ENCODE data around the gene C16orf92. TPM values are rescaled to one million over a fixed set of nuclear protein-coding genes. Genes with fewer than 3 reads are reported as not detected.

The C16orf92 gene
- total RNA-seq, 5 donors from 2014 or later (not counting 1 experiment from before 2014, with no cell fraction given) = not detected

DNA sequence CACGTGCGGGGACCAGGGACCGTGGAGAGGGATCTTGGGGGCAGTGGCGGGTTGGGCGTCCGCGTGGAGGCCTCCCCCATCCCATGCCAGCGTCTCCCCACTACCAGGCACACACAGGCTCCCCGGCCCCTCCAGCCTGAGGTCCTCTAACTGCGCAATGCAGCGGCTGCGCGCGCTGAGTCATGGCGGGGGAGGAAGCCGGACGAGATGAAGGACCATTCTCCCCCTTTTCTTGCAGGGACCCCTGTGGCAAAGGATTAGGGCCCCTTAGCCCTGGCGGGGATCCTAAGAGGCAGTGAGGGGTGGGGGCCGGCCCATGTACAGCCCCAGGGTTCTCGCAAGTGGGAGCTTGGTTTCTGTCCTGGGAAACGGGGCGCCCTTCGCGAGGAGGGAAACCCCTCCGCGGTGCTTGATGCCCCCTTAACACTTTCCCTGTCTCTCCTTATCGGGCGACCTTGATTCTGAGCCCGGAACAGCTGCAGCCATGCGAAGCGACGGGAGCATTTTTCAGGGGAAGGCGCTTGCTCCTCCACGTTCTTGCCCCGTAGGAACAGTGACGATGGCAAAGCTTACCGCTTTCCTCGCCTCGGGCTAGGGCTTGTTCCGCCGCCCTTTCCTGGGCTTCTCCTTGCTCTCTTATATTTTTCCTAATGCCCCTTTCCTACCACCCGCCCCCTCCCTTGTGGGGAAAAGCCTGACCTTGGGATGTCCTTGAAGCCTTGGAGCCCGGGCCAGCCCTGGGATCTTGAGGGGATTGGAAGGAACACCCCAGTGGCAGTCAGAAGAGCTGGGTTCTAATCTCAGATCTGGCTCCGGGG lies 43.2 kb downstream of the C16orf92 start:
- peak overlapping the region; percentile 95 to 96 for H3K4me3 ChIP-seq (ENCODE audit: control insufficient read depth in 1 of 2, extremely low read depth in 1 of 2, low read length in 1 of 2)
- Mint-ChIP-seq H3K9me3 (no peaks in the 10 kb centered on the region), H3K4me1 (peaks cover 30 to 42% (median 42%) of the 10 kb centered on the region in 3 donors), H3K36me3 (peaks cover 30% of the 10 kb centered on the region), H3K4me3 (peak overlapping the region; percentile 94 to 99 (median 98)), H3K27ac (peak overlapping the region; percentile 98), H3K27me3 (no peaks in the 10 kb centered on the region)
- under 1% methylated on average over 24 of the region's 44 CpGs for WGBS (ENCODE audit: insufficient coverage)
- CTCF ChIA-PET = interaction anchor here (0.5 to 1.7 kb wide), 3 partner anchors 11 to 25 kb away, joined by 3 to 12 read pairs (median 4); partner anchors contain the start of gene TBX6 (in 1 of the 2)
- H3K27ac ChIP-seq (ENCODE audit: low read length) = peak overlapping the region; percentile 73
- H3K4me1 ChIP-seq (ENCODE audit: control insufficient read depth in 1 of 2, extremely low read depth in 1 of 2, insufficient read depth in 2 of 2, low read length in 2 of 2) = peaks cover 14 to 61% of the 10 kb centered on the region in 2 experiments
- H3K9me3 ChIP-seq = no peaks in the 10 kb centered on the region
- DNase-seq (peak in 10 of 35 experiments; percentile 11 to 49 (median 24)), ATAC-seq (replicated peaks in 1 of 4) (peak in 1 of 4 experiments; percentile 3)
- no peaks in the 10 kb centered on the region for H3K27me3 ChIP-seq (replicated peaks in 1 of 2; ENCODE audit: control insufficient read depth in 2 of 2, extremely low read depth in 1 of 2, insufficient read depth in 2 of 2, low read length in 1 of 2)
- POLR2A ChIA-PET = interaction anchor here in 1 of 2 donors (0.7 to 1.6 kb wide), 2 partner anchors 10 to 345 kb away, joined by 3 to 6 read pairs; partner anchors contain the start of gene PPP4C
- H3K36me3 ChIP-seq (ENCODE audit: control insufficient read depth in 2 of 2, extremely low read depth in 1 of 2, insufficient read depth in 1 of 2, low read length in 1 of 2) = peaks cover 14 to 41% of the 10 kb centered on the region in 2 donors

DNA sequence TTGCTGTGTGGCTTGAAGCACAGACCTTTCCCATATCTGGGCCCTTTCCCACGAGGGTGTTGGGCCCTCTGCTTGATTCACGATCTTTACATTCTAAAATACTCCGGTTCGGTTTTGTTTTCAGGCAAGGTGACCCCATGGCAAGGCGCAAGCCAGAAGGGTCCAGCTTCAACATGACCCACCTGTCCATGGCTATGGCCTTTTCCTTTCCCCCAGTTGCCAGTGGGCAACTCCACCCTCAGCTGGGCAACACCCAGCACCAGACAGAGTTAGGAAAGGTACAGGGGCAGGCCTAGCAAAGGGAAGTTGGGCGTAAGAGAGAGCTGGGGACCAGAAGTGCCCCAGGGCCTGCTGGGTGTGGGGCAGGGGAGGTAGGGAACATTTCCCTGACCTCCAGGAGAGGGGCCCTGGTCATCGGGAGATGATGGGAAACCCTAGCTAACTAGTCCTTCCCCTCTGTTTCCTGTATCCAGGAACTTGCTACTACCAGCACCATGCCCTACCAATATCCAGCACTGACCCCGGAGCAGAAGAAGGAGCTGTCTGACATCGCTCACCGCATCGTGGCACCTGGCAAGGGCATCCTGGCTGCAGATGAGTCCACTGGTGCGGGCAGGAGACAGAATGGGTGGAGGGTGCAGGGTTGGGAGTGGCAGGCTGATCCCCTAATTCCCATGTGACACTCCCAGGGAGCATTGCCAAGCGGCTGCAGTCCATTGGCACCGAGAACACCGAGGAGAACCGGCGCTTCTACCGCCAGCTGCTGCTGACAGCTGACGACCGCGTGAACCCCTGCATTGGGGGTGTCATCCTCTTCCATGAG lies 44.0 kb downstream of the C16orf92 start:
- Mint-ChIP-seq H3K4me3 (peak overlapping the region; percentile 94 to 99 (median 98)), H3K4me1 (peaks cover 30 to 42% (median 42%) of the 10 kb centered on the region in 3 donors), H3K36me3 (peaks cover 35% of the 10 kb centered on the region), H3K9me3 (no peaks in the 10 kb centered on the region), H3K27me3 (no peaks in the 10 kb centered on the region), H3K27ac (peak overlapping the region; percentile 98)
- peaks cover 14 to 61% of the 10 kb centered on the region in 2 experiments for H3K4me1 ChIP-seq (ENCODE audit: control insufficient read depth in 1 of 2, extremely low read depth in 1 of 2, insufficient read depth in 2 of 2, low read length in 2 of 2)
- peak overlapping the region; percentile 95 to 96 for H3K4me3 ChIP-seq (ENCODE audit: control insufficient read depth in 1 of 2, extremely low read depth in 1 of 2, low read length in 1 of 2)
- H3K27ac ChIP-seq (ENCODE audit: low read length) = peak overlapping the region; percentile 73
- peaks cover 14 to 50% of the 10 kb centered on the region in 2 donors for H3K36me3 ChIP-seq (ENCODE audit: control insufficient read depth in 2 of 2, extremely low read depth in 1 of 2, insufficient read depth in 1 of 2, low read length in 1 of 2)
- no peak for ATAC-seq (replicated peaks in 1 of 4)
- POLR2A ChIA-PET = interaction anchor here in 1 of 2 donors (0.5 to 1.6 kb wide), 3 partner anchors 9 to 346 kb away, joined by 3 to 6 read pairs (median 6); partner anchors contain the start of gene PPP4C
- no peaks in the 10 kb centered on the region for H3K9me3 ChIP-seq
- CTCF ChIA-PET = interaction anchor here (0.6 to 0.7 kb wide), 2 partner anchors 14 to 278 kb away, joined by 4 to 9 read pairs; a partner anchor contains a TSS
- DNase-seq = no peak
- H3K27me3 ChIP-seq (replicated peaks in 1 of 2; ENCODE audit: control insufficient read depth in 2 of 2, extremely low read depth in 1 of 2, insufficient read depth in 2 of 2, low read length in 1 of 2) = no peaks in the 10 kb centered on the region
- WGBS (ENCODE audit: insufficient coverage) = 62% methylated on average over 8 of the region's 21 CpGs

DNA sequence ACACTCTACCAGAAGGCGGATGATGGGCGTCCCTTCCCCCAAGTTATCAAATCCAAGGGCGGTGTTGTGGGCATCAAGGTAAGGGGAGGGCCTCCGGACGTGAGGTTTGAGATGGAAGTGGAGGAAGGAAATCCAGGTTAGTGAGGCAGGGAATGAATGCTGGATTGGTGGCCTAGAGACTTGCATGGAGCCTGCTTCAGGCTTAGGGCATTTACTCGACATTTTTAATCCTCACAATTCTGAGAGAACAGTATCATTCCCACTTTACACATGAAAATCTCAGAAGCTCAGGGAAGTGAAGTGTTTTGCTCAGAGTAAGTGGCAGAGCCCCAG lies 44.6 kb downstream of the C16orf92 start:
- H3K9me3 Mint-ChIP-seq = no peaks in the 10 kb centered on the region
- ChIA-PET POLR2A (no interaction called here), CTCF (interaction anchor here (0.6 to 0.7 kb wide), 2 partner anchors 14 to 278 kb away, joined by 4 to 9 read pairs; a partner anchor contains a TSS)
- ATAC-seq (replicated peaks in 1 of 4) (no peak), DNase-seq (no peak)
- H3K4me1 Mint-ChIP-seq = peaks cover 30 to 44% (median 42%) of the 10 kb centered on the region in 3 donors
- Histone ChIP-seq H3K9me3 (no peaks in the 10 kb centered on the region), H3K27me3 (replicated peaks in 1 of 2; ENCODE audit: control insufficient read depth in 2 of 2, extremely low read depth in 1 of 2, insufficient read depth in 2 of 2, low read length in 1 of 2) (no peaks in the 10 kb centered on the region), H3K27ac (ENCODE audit: low read length) (no peak overlapping the region), H3K36me3 (ENCODE audit: control insufficient read depth in 2 of 2, extremely low read depth in 1 of 2, insufficient read depth in 1 of 2, low read length in 1 of 2) (peaks cover 14 to 55% of the 10 kb centered on the region in 2 donors), H3K4me1 (ENCODE audit: control insufficient read depth in 1 of 2, extremely low read depth in 1 of 2, insufficient read depth in 2 of 2, low read length in 2 of 2) (peaks cover 14 to 61% of the 10 kb centered on the region in 2 experiments), H3K4me3 (ENCODE audit: control insufficient read depth in 1 of 2, extremely low read depth in 1 of 2, low read length in 1 of 2) (peak overlapping the region in 1 of 2 donors; percentile 2)
- H3K27ac Mint-ChIP-seq = peak overlapping the region; percentile 71 to 98
- peaks cover 38% of the 10 kb centered on the region for H3K36me3 Mint-ChIP-seq
- H3K4me3 Mint-ChIP-seq = peak overlapping the region; percentile 94 to 99 (median 98)
- no CpG with 5 or more reads among the region's 6 CpGs for WGBS (ENCODE audit: insufficient coverage)
- H3K27me3 Mint-ChIP-seq = no peaks in the 10 kb centered on the region

DNA sequence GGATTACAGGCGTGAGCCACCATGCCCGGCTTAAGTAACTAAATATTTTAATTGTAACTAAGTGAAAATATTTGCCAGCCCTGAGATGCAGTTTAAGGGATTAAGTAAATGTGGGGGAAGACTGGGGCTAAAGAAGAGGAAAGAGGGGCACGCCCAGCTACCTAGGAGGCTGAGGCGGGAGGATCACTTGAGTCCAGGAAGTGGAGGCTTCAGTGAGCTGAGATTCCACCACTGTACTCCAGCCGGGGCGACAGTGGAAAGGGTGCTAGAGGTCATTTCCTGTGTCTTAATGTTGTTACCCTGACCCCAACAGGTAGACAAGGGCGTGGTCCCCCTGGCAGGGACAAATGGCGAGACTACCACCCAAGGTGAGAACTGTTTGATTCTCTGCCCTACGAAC lies 45.3 kb downstream of the C16orf92 start:
- no peaks in the 10 kb centered on the region for H3K9me3 ChIP-seq
- DNase-seq = no peak
- ChIA-PET POLR2A (no interaction called here), CTCF (interaction anchor here in 1 of 2 donors (0.7 kb wide), 1 partner anchor 117 kb away, joined by 3 read pairs; no protein-coding TSS in a partner anchor)
- no peak for ATAC-seq (replicated peaks in 1 of 4)
- H3K27ac ChIP-seq (ENCODE audit: low read length) = peak overlapping the region; percentile 30
- peaks cover 14 to 58% of the 10 kb centered on the region in 2 experiments for H3K4me1 ChIP-seq (ENCODE audit: control insufficient read depth in 1 of 2, extremely low read depth in 1 of 2, insufficient read depth in 2 of 2, low read length in 2 of 2)
- no peaks in the 10 kb centered on the region for H3K9me3 Mint-ChIP-seq
- 80% methylated on average over 1 of the region's 9 CpGs for WGBS (ENCODE audit: insufficient coverage)
- H3K4me3 Mint-ChIP-seq = peak overlapping the region; percentile 42 to 64 (median 54)
- no peak overlapping the region for H3K4me3 ChIP-seq (ENCODE audit: control insufficient read depth in 1 of 2, extremely low read depth in 1 of 2, low read length in 1 of 2)
- H3K4me1 Mint-ChIP-seq = peaks cover 30 to 44% (median 40%) of the 10 kb centered on the region in 3 donors
- H3K27ac Mint-ChIP-seq = peak overlapping the region; percentile 77 to 78
- peaks cover 38% of the 10 kb centered on the region for H3K36me3 Mint-ChIP-seq
- no peaks in the 10 kb centered on the region for H3K27me3 ChIP-seq (replicated peaks in 1 of 2; ENCODE audit: control insufficient read depth in 2 of 2, extremely low read depth in 1 of 2, insufficient read depth in 2 of 2, low read length in 1 of 2)
- peaks cover 14 to 55% of the 10 kb centered on the region in 2 donors for H3K36me3 ChIP-seq (ENCODE audit: control insufficient read depth in 2 of 2, extremely low read depth in 1 of 2, insufficient read depth in 1 of 2, low read length in 1 of 2)
- no peaks in the 10 kb centered on the region for H3K27me3 Mint-ChIP-seq

DNA sequence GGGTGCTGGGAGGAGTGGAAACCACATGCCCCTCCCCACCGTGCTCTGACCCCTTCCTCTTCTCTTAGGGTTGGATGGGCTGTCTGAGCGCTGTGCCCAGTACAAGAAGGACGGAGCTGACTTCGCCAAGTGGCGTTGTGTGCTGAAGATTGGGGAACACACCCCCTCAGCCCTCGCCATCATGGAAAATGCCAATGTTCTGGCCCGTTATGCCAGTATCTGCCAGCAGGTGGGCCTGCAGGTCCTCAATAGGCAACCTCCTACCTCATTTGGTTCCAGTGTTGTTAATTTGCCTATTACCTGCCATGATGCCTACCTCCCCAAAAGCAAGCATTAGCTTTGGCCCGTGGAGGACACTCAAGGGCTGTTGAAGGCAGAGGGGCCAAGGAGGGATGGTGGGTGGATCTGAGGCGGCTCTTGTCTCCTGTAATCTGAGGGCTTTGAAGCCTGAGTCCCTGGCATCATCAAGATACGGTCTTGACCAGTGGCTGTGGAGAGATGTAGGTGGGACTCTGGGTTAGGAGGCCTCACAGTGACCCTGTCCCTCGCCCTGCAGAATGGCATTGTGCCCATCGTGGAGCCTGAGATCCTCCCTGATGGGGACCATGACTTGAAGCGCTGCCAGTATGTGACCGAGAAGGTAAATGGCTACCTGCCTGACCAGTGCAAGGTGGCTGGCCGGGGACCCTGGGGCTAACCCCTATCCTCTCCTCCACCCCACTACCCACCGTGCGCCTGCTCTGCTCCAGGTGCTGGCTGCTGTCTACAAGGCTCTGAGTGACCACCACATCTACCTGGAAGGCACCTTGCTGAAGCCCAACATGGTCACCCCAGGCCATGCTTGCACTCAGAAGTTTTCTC lies 46.0 kb downstream of the C16orf92 start:
- no peaks in the 10 kb centered on the region for H3K9me3 ChIP-seq
- H3K4me3 ChIP-seq (ENCODE audit: control insufficient read depth in 1 of 2, extremely low read depth in 1 of 2, low read length in 1 of 2) = no peak overlapping the region
- ATAC-seq (replicated peaks in 1 of 4) = no peak
- POLR2A ChIA-PET = no interaction called here
- Mint-ChIP-seq H3K4me3 (peak overlapping the region; percentile 42 to 64 (median 54)), H3K36me3 (peaks cover 38% of the 10 kb centered on the region), H3K9me3 (no peaks in the 10 kb centered on the region), H3K27ac (peak overlapping the region; percentile 77 to 78), H3K4me1 (peaks cover 26 to 39% (median 34%) of the 10 kb centered on the region in 3 donors), H3K27me3 (no peaks in the 10 kb centered on the region)
- CTCF ChIA-PET = interaction anchor here in 1 of 2 donors (0.7 kb wide), 1 partner anchor 22 kb away, joined by 3 read pairs; no protein-coding TSS in a partner anchor
- H3K27me3 ChIP-seq (replicated peaks in 1 of 2; ENCODE audit: control insufficient read depth in 2 of 2, extremely low read depth in 1 of 2, insufficient read depth in 2 of 2, low read length in 1 of 2) = no peaks in the 10 kb centered on the region
- peak in 34 of 35 experiments; percentile 18 to 75 (median 57) for DNase-seq
- H3K27ac ChIP-seq (ENCODE audit: low read length) = peak overlapping the region; percentile 30
- H3K4me1 ChIP-seq (ENCODE audit: control insufficient read depth in 1 of 2, extremely low read depth in 1 of 2, insufficient read depth in 2 of 2, low read length in 2 of 2) = peaks cover 11 to 52% of the 10 kb centered on the region in 2 experiments
- WGBS (ENCODE audit: insufficient coverage) = 88% methylated on average over 14 of the region's 17 CpGs
- H3K36me3 ChIP-seq (ENCODE audit: control insufficient read depth in 2 of 2, extremely low read depth in 1 of 2, insufficient read depth in 1 of 2, low read length in 1 of 2) = peaks cover 14 to 55% of the 10 kb centered on the region in 2 donors

Data from T-cell (primary cell).